ENCODE data around the gene C1orf226. TPM values are rescaled to one million over a fixed set of nuclear protein-coding genes. Genes with fewer than 3 reads are reported as not detected.

The C1orf226 gene
- total and polyA plus RNA-seq, 2 of the 4 experiments (the other 2 are of a cell fraction), result under 0.01 to 0.10 TPM

GRCh38 chr1:162343470-162343869, 38.1 kb upstream of the C1orf226 start:
- no peak for DNase-seq
- no peaks in the 10 kb centered on the region for H3K36me3 ChIP-seq (ENCODE audit: control insufficient read depth, insufficient read depth, low read length)
- dilution Hi-C loops (cut with HindIII; ENCODE audit: low sequenced_read_pairs, unreplicated experiment) (no loop called here), intact Hi-C loops (cut with micrococcal nuclease) (no loop called here), in situ Hi-C loops (cut with MboI; ENCODE audit: low sequenced_read_pairs) (no loop called here)
- no peak overlapping the region for H4K8ac ChIP-seq (ENCODE audit: low read depth in 2 of 2, low read length in 2 of 2)
- no peaks in the 10 kb centered on the region for H4K20me1 ChIP-seq (ENCODE audit: insufficient read depth, low read length)
- H2BK15ac ChIP-seq (ENCODE audit: low read depth, low read length), result no peak overlapping the region
- no peak overlapping the region for H2AFZ ChIP-seq (replicated peaks; ENCODE audit: low read length, poor library complexity)
- H3K4me1 ChIP-seq (ENCODE audit: control insufficient read depth, insufficient read depth, low read length), result no peaks in the 10 kb centered on the region
- no peak overlapping the region for H3K4ac ChIP-seq (ENCODE audit: low read depth, low read length)
- no peaks in the 10 kb centered on the region for H3K9me3 ChIP-seq (ENCODE audit: control insufficient read depth, insufficient read depth, low read length)
- WGBS, 2 experiments (ENCODE audit: extremely low coverage in 2 of 2, insufficient read length in 1 of 2), result 40% methylated on average over 1 of the region's 5 CpGs; no CpG with 5 or more reads in 1 of the 2 experiments
- H3K23ac ChIP-seq (ENCODE audit: low read depth, low read length), result no peak overlapping the region
- no peak overlapping the region for H3K18ac ChIP-seq (ENCODE audit: low read depth, low read length)
- no peak overlapping the region for H4K5ac ChIP-seq (ENCODE audit: low read depth, low read length)
- POLR2A ChIA-PET (ENCODE audit: unreplicated experiment), result no interaction called here
- TF ChIP-seq NFE2L2 (IDR thresholded peaks at IDR 0.05; ENCODE audit: low read depth, low read length) (no peak), BHLHE40 (IDR thresholded peaks at IDR 0.05; ENCODE audit: low read depth, low read length) (no peak), MAZ (IDR thresholded peaks at IDR 0.05; ENCODE audit: borderline replicate concordance, low read depth, low read length) (no peak), CTCF (conservative IDR thresholded peaks at IDR 0.05; ENCODE audit: low read depth, low read length) (no peak), CHD1 (IDR thresholded peaks at IDR 0.05; ENCODE audit: low read depth, low read length) (no peak), RCOR1 (IDR thresholded peaks at IDR 0.05; ENCODE audit: insufficient replicate concordance, low read length) (no peak), RFX5 (IDR thresholded peaks at IDR 0.05; ENCODE audit: low read depth, low read length) (no peak), SMC3 (IDR thresholded peaks at IDR 0.05; ENCODE audit: low read depth, low read length) (no peak), ELK1 (IDR thresholded peaks at IDR 0.05; ENCODE audit: borderline replicate concordance, low read depth, low read length) (no peak)
- H3K27ac ChIP-seq (ENCODE audit: insufficient read depth, low read length), result no peak overlapping the region
- no peak overlapping the region for H3K4me3 ChIP-seq (ENCODE audit: insufficient read depth, low read depth, low read length)
- no peak overlapping the region for H2BK20ac ChIP-seq (ENCODE audit: low read depth, low read length)
- H2AK5ac ChIP-seq (ENCODE audit: low read depth, low read length), result no peak overlapping the region
- no TSS peak for BruUV-seq (replicated peaks)
- H2BK5ac ChIP-seq (ENCODE audit: low read depth, low read length, poor library complexity, severe bottlenecking), result no peak overlapping the region
- H4K91ac ChIP-seq (ENCODE audit: insufficient read depth, low read depth, low read length), result no peak overlapping the region
- no peak overlapping the region for H3K9ac ChIP-seq (ENCODE audit: low read depth, low read length)
- no peak overlapping the region for H2BK120ac ChIP-seq (ENCODE audit: low read depth, low read length)
- CTCF ChIA-PET, result no interaction called here
- H3K27me3 ChIP-seq (ENCODE audit: control insufficient read depth, insufficient read depth, low read length), result peaks cover 16% of the 10 kb centered on the region
- H3K14ac ChIP-seq (replicated peaks; ENCODE audit: low read depth, low read length), result no peak overlapping the region
- H3K9me1 ChIP-seq (ENCODE audit: insufficient read depth, low read length), result no peaks in the 10 kb centered on the region; the same call in 1 of the 2 replicates
- H2AK9ac ChIP-seq (replicated peaks; ENCODE audit: low read depth, low read length, poor library complexity), result no peak overlapping the region
- H3K79me1 ChIP-seq (ENCODE audit: low read depth in 1 of 2, low read length in 2 of 2), result no peaks in the 10 kb centered on the region
- no peak overlapping the region for H3K4me2 ChIP-seq (ENCODE audit: low read depth, low read length)
- no peak for ATAC-seq (ENCODE audit: low read depth)
- no peak overlapping the region for H3K56ac ChIP-seq (ENCODE audit: extremely low read depth, insufficient read depth, low read length)

All from IMR-90 (cell line).